ENCODE results near the gene SLC12A5. TPM values are rescaled to one million over a fixed set of nuclear protein-coding genes. Genes with fewer than 3 reads are reported as not detected.

Gene SLC12A5
- total RNA-seq (2014; rRNA removed; shearing (Covaris generic)): not detected in 2 replicates
- polyA plus RNA-seq (2016; fragmentation: Nextera tagmentation; extraction: Ambion mirVana): 0.55 and 0.58 TPM in 2 replicates

GRCh38 chr20:46028772-46029371, at the start of gene SLC12A5:
Gene SLC12A5, plus strand, starts transcription at chr20:46029215. Its CDS starts 130 bp downstream, at chr20:46029345.
- no peaks in the 10 kb centered on the region for H3F3A ChIP-seq (ENCODE audit: insufficient read depth)
- WGBS, 2 experiments (ENCODE audit: low coverage in 1 of 2, low lambda C conversion rate in 2 of 2, missing lambda C conversion rate in 2 of 2): 10 to 13% methylated on average over 43 to 56 of the region's 56 CpGs
- H3K27ac ChIP-seq: no peak within 1 kb of the TSS
- peaks cover 48% of the 10 kb centered on the region for H3K27me3 ChIP-seq (replicated peaks; ENCODE audit: insufficient read depth)
- H4K20me1 ChIP-seq (ENCODE audit: insufficient read depth): no peaks in the 10 kb centered on the region
- DNase-seq: no peak
- no peaks in the 10 kb centered on the region for H3K9me3 ChIP-seq (ENCODE audit: low read depth)
- no peak within 1 kb of the TSS for H3K4me2 ChIP-seq (ENCODE audit: unreplicated experiment)
- no peak within 1 kb of the TSS for H2AFZ ChIP-seq
- no peaks in the 10 kb centered on the region for H3K36me3 ChIP-seq (ENCODE audit: low read depth)
- H3K4me3 ChIP-seq: no peak within 1 kb of the TSS
- H3K9ac ChIP-seq: no peak within 1 kb of the TSS
- H3K4me1 ChIP-seq (ENCODE audit: insufficient read depth): no peaks in the 10 kb centered on the region
- H3K79me2 ChIP-seq (ENCODE audit: insufficient read depth): no peaks in the 10 kb centered on the region
- no peaks in the 10 kb centered on the region for H3K9me2 ChIP-seq (ENCODE audit: insufficient read depth)
- TF ChIP-seq EZH2 (IDR thresholded peaks at IDR 0.05; ENCODE audit: insufficient read depth, poor library complexity, severe bottlenecking): no peak
- TF ChIP-seq EZH2phosphoT487 (IDR thresholded peaks at IDR 0.05; ENCODE audit: insufficient read depth, low read depth): no peak
- in situ Hi-C loops (cut with MboI): no loop called here

GRCh38 chr20:45981261-45981660, 47.8 kb upstream of the SLC12A5 start:
- H4K20me1 ChIP-seq (ENCODE audit: insufficient read depth): no peaks in the 10 kb centered on the region
- H3K79me2 ChIP-seq (ENCODE audit: insufficient read depth): no peaks in the 10 kb centered on the region
- H3K9ac ChIP-seq: no peak overlapping the region
- TF ChIP-seq EZH2phosphoT487 (IDR thresholded peaks at IDR 0.05; ENCODE audit: insufficient read depth, low read depth) (no peak), EZH2 (IDR thresholded peaks at IDR 0.05; ENCODE audit: insufficient read depth, poor library complexity, severe bottlenecking) (no peak)
- no peak overlapping the region for H2AFZ ChIP-seq
- H3K36me3 ChIP-seq (ENCODE audit: low read depth): no peaks in the 10 kb centered on the region
- no peaks in the 10 kb centered on the region for H3F3A ChIP-seq (ENCODE audit: insufficient read depth)
- H3K9me3 ChIP-seq (ENCODE audit: low read depth): no peaks in the 10 kb centered on the region
- 0 out of 2 replicates have a peak, but pooled peaks cover 5% of the 10 kb centered on the region for H3K27me3 ChIP-seq (replicated peaks; ENCODE audit: insufficient read depth)
- no peak for DNase-seq
- no peaks in the 10 kb centered on the region for H3K4me1 ChIP-seq (ENCODE audit: insufficient read depth)
- no peak overlapping the region for H3K4me2 ChIP-seq (ENCODE audit: unreplicated experiment)
- no peak overlapping the region for H3K27ac ChIP-seq
- 61 to 65% methylated on average over 6 of the region's 6 CpGs for WGBS, 2 experiments (ENCODE audit: low coverage in 1 of 2, low lambda C conversion rate in 2 of 2, missing lambda C conversion rate in 2 of 2)
- H3K4me3 ChIP-seq: no peak overlapping the region
- in situ Hi-C loops (cut with MboI): no loop called here
- H3K9me2 ChIP-seq (ENCODE audit: insufficient read depth): no peaks in the 10 kb centered on the region

- H3F3A ChIP-seq (ENCODE audit: insufficient read depth): no peaks in the 10 kb centered on the region
- no peak overlapping the region for H3K4me3 ChIP-seq
- H3K4me1 ChIP-seq (ENCODE audit: insufficient read depth): no peaks in the 10 kb centered on the region
- H3K27ac ChIP-seq: no peak overlapping the region
- no peaks in the 10 kb centered on the region for H3K9me3 ChIP-seq (ENCODE audit: low read depth)
- no peaks in the 10 kb centered on the region for H3K36me3 ChIP-seq (ENCODE audit: low read depth)
- no peaks in the 10 kb centered on the region for H3K9me2 ChIP-seq (ENCODE audit: insufficient read depth)
- H3K9ac ChIP-seq: no peak overlapping the region
- H2AFZ ChIP-seq: no peak overlapping the region
- peak; percentile 21 for DNase-seq
- TF ChIP-seq EZH2 (IDR thresholded peaks at IDR 0.05; ENCODE audit: insufficient read depth, poor library complexity, severe bottlenecking) (no peak), EZH2phosphoT487 (IDR thresholded peaks at IDR 0.05; ENCODE audit: insufficient read depth, low read depth) (no peak)
- 0 out of 2 replicates have a peak, but pooled peaks cover 5% of the 10 kb centered on the region for H3K27me3 ChIP-seq (replicated peaks; ENCODE audit: insufficient read depth)
- in situ Hi-C loops (cut with MboI): no loop called here
- no peaks in the 10 kb centered on the region for H3K79me2 ChIP-seq (ENCODE audit: insufficient read depth)
- WGBS, 2 experiments (ENCODE audit: low coverage in 1 of 2, low lambda C conversion rate in 2 of 2, missing lambda C conversion rate in 2 of 2): 58 to 62% methylated on average over 7 of the region's 7 CpGs
- no peak overlapping the region for H3K4me2 ChIP-seq (ENCODE audit: unreplicated experiment)
- H4K20me1 ChIP-seq (ENCODE audit: insufficient read depth): no peaks in the 10 kb centered on the region
Observed at GRCh38 chr20:45983279-45983743, 45.7 kb upstream of the SLC12A5 start.

GRCh38 chr20:45985573-45985972, 43.4 kb upstream of the SLC12A5 start:
- H3K4me3 ChIP-seq: no peak overlapping the region
- H3K4me2 ChIP-seq (ENCODE audit: unreplicated experiment): no peak overlapping the region
- no peak overlapping the region for H3K27ac ChIP-seq
- no peak overlapping the region for H3K9ac ChIP-seq
- H3K9me2 ChIP-seq (ENCODE audit: insufficient read depth): no peaks in the 10 kb centered on the region
- peak; percentile 20 for DNase-seq
- H4K20me1 ChIP-seq (ENCODE audit: insufficient read depth): no peaks in the 10 kb centered on the region
- TF ChIP-seq EZH2 (IDR thresholded peaks at IDR 0.05; ENCODE audit: insufficient read depth, poor library complexity, severe bottlenecking) (no peak), EZH2phosphoT487 (IDR thresholded peaks at IDR 0.05; ENCODE audit: insufficient read depth, low read depth) (no peak)
- H3K9me3 ChIP-seq (ENCODE audit: low read depth): no peaks in the 10 kb centered on the region
- H3K36me3 ChIP-seq (ENCODE audit: low read depth): no peaks in the 10 kb centered on the region
- no peaks in the 10 kb centered on the region for H3K79me2 ChIP-seq (ENCODE audit: insufficient read depth)
- in situ Hi-C loops (cut with MboI): no loop called here
- no peaks in the 10 kb centered on the region for H3K4me1 ChIP-seq (ENCODE audit: insufficient read depth)
- WGBS, 2 experiments (ENCODE audit: low coverage in 1 of 2, low lambda C conversion rate in 2 of 2, missing lambda C conversion rate in 2 of 2): 48 to 49% methylated on average over 7 of the region's 7 CpGs
- no peak overlapping the region for H2AFZ ChIP-seq
- no peaks in the 10 kb centered on the region for H3F3A ChIP-seq (ENCODE audit: insufficient read depth)
- H3K27me3 ChIP-seq (replicated peaks; ENCODE audit: insufficient read depth): peaks cover 4% of the 10 kb centered on the region; the same call in 1 of the 2 replicates
